PC-9 (cell line): ENCODE data around the gene AIG1. TPM values are rescaled to one million over a fixed set of nuclear protein-coding genes. Genes with fewer than 3 reads are reported as not detected.
A peak's percentile ranks its signal among the peaks of the same experiment; 100 is the strongest.
"Not testable (repeated sequence)": the region's sequence is repeated elsewhere in the genome, so short reads cannot be mapped to it uniquely, and the experiment has no call there.

Experiments
- BruUV-seq: library from RNA; stranded (reverse); fragments of 400-500 nt; replicated peaks from 2 replicates; lab custom pipeline; 2021; lab: Mats Ljungman, UMichigan
- CTCF ChIA-PET: fragments of 300-600 bp; sonication (Branson Sonifier 250); formaldehyde crosslinking; loops from one replicate; lab custom pipeline; 2022; ENCODE audit warnings: antibody characterized with exemption; lab: Charles Lee
- POLR2A ChIA-PET: fragments of 300-600 bp; sonication (Branson Sonifier 250); formaldehyde crosslinking; loops from one replicate; lab custom pipeline; 2022; ENCODE audit warnings: antibody characterized with exemption; ENCODE audit not compliant: unreplicated experiment; lab: Charles Lee
- DNase-seq, 2 experiments: peaks; one replicate each; pipeline versions ENCODE4 v3.0.0 to v3.0.0-alpha.2; 2015 to 2022; ENCODE audit warnings: mixed read lengths in 1 of 2
- H2AFZ ChIP-seq: fragments of 200-600 bp; sonication (generic); 2 replicates; pipeline ENCODE4 v1.8.1; 2017; ENCODE audit warnings: antibody characterized with exemption
- H3F3A ChIP-seq: fragments of 200-600 bp; sonication (generic); 2 replicates; pipeline ENCODE4 v1.8.1; 2017; ENCODE audit warnings: antibody characterized with exemption, mild to moderate bottlenecking, low read depth; ENCODE audit not compliant: insufficient read depth
- H3K27ac ChIP-seq: fragments of 200-600 bp; sonication (generic); 2 replicates; pipeline ENCODE4 v1.6.1; 2016; ENCODE audit warnings: mixed run types
- H3K27me3 ChIP-seq: fragments of 200-600 bp; sonication (generic); 2 replicates; pipeline ENCODE4 v1.6.1; 2016; ENCODE audit warnings: low read depth, mixed run types; ENCODE audit not compliant: insufficient read depth
- H3K36me3 ChIP-seq: fragments of 200-600 bp; sonication (generic); 2 replicates; pipeline ENCODE4 v1.6.1; 2016; ENCODE audit warnings: low read depth, mixed run types
- H3K4me1 ChIP-seq: fragments of 200-600 bp; sonication (generic); replicated peaks from 2 replicates; pipeline ENCODE4 v1.6.1; 2016; ENCODE audit warnings: mixed run types; ENCODE audit not compliant: insufficient read depth
- H3K4me2 ChIP-seq: fragments of 200-600 bp; sonication (generic); 2 replicates; pipeline ENCODE4 v1.6.1; 2017; ENCODE audit warnings: mixed run types
- H3K4me3 ChIP-seq: fragments of 200-600 bp; sonication (generic); 2 replicates; pipeline ENCODE4 v1.6.1; 2016; ENCODE audit warnings: mixed run types
- H3K79me2 ChIP-seq: fragments of 200-600 bp; sonication (generic); 2 replicates; pipeline ENCODE4 v1.6.1; 2017; ENCODE audit warnings: low read depth, mixed run types
- H3K9me2 ChIP-seq: fragments of 200-600 bp; sonication (generic); 2 replicates; pipeline ENCODE4 v1.8.1; 2017; ENCODE audit warnings: mild to moderate bottlenecking; ENCODE audit not compliant: insufficient read depth
- H3K9me3 ChIP-seq: fragments of 200-600 bp; sonication (generic); 2 replicates; pipeline ENCODE4 v1.8.1; 2016; ENCODE audit warnings: low read depth; ENCODE audit not compliant: insufficient read depth
- H4K20me1 ChIP-seq: fragments of 200-600 bp; sonication (generic); 2 replicates; pipeline ENCODE4 v1.8.1; 2017; ENCODE audit not compliant: insufficient read depth
- CTCF ChIP-seq: fragments of 200-600 bp; sonication (generic); conservative IDR thresholded peaks from 2 replicates; pipeline ENCODE4 v1.6.1; 2017; ENCODE audit warnings: mixed run types, antibody characterized with exemption, mild to moderate bottlenecking, moderate library complexity
- EZH2 ChIP-seq: fragments of 200-600 bp; sonication (generic); IDR thresholded peaks from 2 replicates; pipeline ENCODE4 v1.8.0; 2017; ENCODE audit warnings: antibody characterized with exemption, low read depth
- intact Hi-C: fragments of 100-400 bp; cut with micrococcal nuclease; formaldehyde crosslinking; loops from one replicate; pipeline ENCODE4 v1.10.0; 2022; ENCODE audit not compliant: unreplicated experiment
- total RNA-seq: library from RNA; stranded (reverse); gene quantifications from 2 replicates; pipeline ENCODE4 v1.2.3, GENCODE V29; 2021

The AIG1 gene
- total RNA-seq, 1 experiment from 2014 or later, result 37.7 TPM

GRCh38 chr6:143336446-143337152 is 275.9 kb downstream of the AIG1 start:
- BruUV-seq, result no TSS peak
- H3K9me2 ChIP-seq, result no peaks in the 10 kb centered on the region
- intact Hi-C loops, result loop anchor here (1.0 to 10.0 kb wide), 4 partner anchors 61 to 643 kb away; partner anchors contain the start of gene AIG1
- peaks cover 20% of the 10 kb centered on the region for H3F3A ChIP-seq
- H3K4me3 ChIP-seq, result no peak overlapping the region
- ChIA-PET POLR2A (interaction anchor here (0.6 to 1.0 kb wide), 2 partner anchors 64 to 119 kb away, joined by 4 to 10 read pairs; no protein-coding TSS in a partner anchor), CTCF (interaction anchor here (0.7 kb wide), 2 partner anchors 62 to 83 kb away, joined by 3 to 5 read pairs; no protein-coding TSS in a partner anchor)
- peak; percentile 31 to 60 for DNase-seq
- H3K36me3 ChIP-seq, result peaks cover 16% of the 10 kb centered on the region
- TF ChIP-seq CTCF (no peak), EZH2 (no peak)
- peaks cover 32% of the 10 kb centered on the region for H3K4me1 ChIP-seq
- H3K27ac ChIP-seq, result peak overlapping the region; percentile 87
- no peaks in the 10 kb centered on the region; the same call in 1 of the 2 replicates for H3K9me3 ChIP-seq
- no peaks in the 10 kb centered on the region for H3K27me3 ChIP-seq
- peak overlapping the region; percentile 44 for H3K4me2 ChIP-seq
- no peaks in the 10 kb centered on the region for H3K79me2 ChIP-seq
- H2AFZ ChIP-seq, result no peak overlapping the region
- H4K20me1 ChIP-seq, result no peaks in the 10 kb centered on the region

- H3K27me3 ChIP-seq, result no peaks in the 10 kb centered on the region
- H3K4me1 ChIP-seq, result peaks cover 29% of the 10 kb centered on the region
- H3F3A ChIP-seq, result peaks cover 20% of the 10 kb centered on the region
- H3K27ac ChIP-seq, result peak overlapping the region; percentile 87
- no peaks in the 10 kb centered on the region for H4K20me1 ChIP-seq
- peak in 1 of 2 experiments; percentile 26 for DNase-seq
- H3K79me2 ChIP-seq, result no peaks in the 10 kb centered on the region
- TF ChIP-seq EZH2 (no peak), CTCF (0 out of 2 replicates have a peak, but pooled peaks have one; percentile 36)
- intact Hi-C loops, result loop anchor here (1.0 to 10.0 kb wide), 3 partner anchors 87 to 644 kb away; partner anchors contain the start of gene AIG1
- H3K4me3 ChIP-seq, result no peak overlapping the region
- CTCF ChIA-PET, result interaction anchor here (0.6 to 0.7 kb wide), 2 partner anchors 82 to 489 kb away, joined by 3 read pairs; no protein-coding TSS in a partner anchor
- POLR2A ChIA-PET, result interaction anchor here (0.6 kb wide), 1 partner anchor 120 kb away, joined by 4 read pairs; no protein-coding TSS in a partner anchor
- H3K9me2 ChIP-seq, result no peaks in the 10 kb centered on the region
- H3K36me3 ChIP-seq, result peaks cover 16% of the 10 kb centered on the region
- H2AFZ ChIP-seq, result no peak overlapping the region
- BruUV-seq, result no TSS peak
- no peaks in the 10 kb centered on the region; the same call in 1 of the 2 replicates for H3K9me3 ChIP-seq
- peak overlapping the region; percentile 44 for H3K4me2 ChIP-seq
Measured at GRCh38 chr6:143337201-143337949, 276.7 kb downstream of the AIG1 start.

- Histone ChIP-seq H3K27ac (no peak overlapping the region), H3K79me2 (no peaks in the 10 kb centered on the region), H3K27me3 (no peaks in the 10 kb centered on the region), H2AFZ (no peak overlapping the region), H3K9me2 (no peaks in the 10 kb centered on the region), H3F3A (peaks cover 20% of the 10 kb centered on the region), H4K20me1 (no peaks in the 10 kb centered on the region), H3K9me3 (no peaks in the 10 kb centered on the region; the same call in 1 of the 2 replicates), H3K4me1 (peaks cover 22% of the 10 kb centered on the region), H3K36me3 (peaks cover 11% of the 10 kb centered on the region), H3K4me2 (no peak overlapping the region), H3K4me3 (no peak overlapping the region)
- CTCF ChIA-PET, result no interaction called here
- POLR2A ChIA-PET, result interaction anchor here (0.6 kb wide), 1 partner anchor 648 kb away, joined by 3 read pairs; no protein-coding TSS in a partner anchor
- intact Hi-C loops, result loop anchor here (10.0 kb wide), 2 partner anchors 86 to 274 kb away; partner anchors contain the start of gene AIG1
- no peak for TF ChIP-seq CTCF
- TF ChIP-seq EZH2, result no peak
- no peak for DNase-seq
- no TSS peak for BruUV-seq
Measured at GRCh38 chr6:143339223-143339622, 278.5 kb downstream of the AIG1 start.

- POLR2A ChIA-PET, BruUV-seq, H3K4me2 ChIP-seq, H3F3A ChIP-seq, H3K9me3 ChIP-seq, H2AFZ ChIP-seq, H3K27me3 ChIP-seq, intact Hi-C loops, H3K4me1 ChIP-seq, H4K20me1 ChIP-seq, H3K79me2 ChIP-seq, H3K36me3 ChIP-seq, CTCF ChIA-PET, DNase-seq, H3K4me3 ChIP-seq, H3K27ac ChIP-seq, H3K9me2 ChIP-seq: not testable (repeated sequence)
Measured at GRCh38 chr6:143345477-143345876, 284.8 kb downstream of the AIG1 start.
